Measurements from ENCODE around the gene HOXC9.
"Not testable (repeated sequence)": the region's sequence is repeated elsewhere in the genome, so short reads cannot be mapped to it uniquely, and the experiment has no call there.

Gene HOXC9

GRCh38 chr12:54037360-54038283, 37.7 kb downstream of the HOXC9 start:
- DNase-seq (ENCODE audit: low read depth in 2 of 2, low spot score in 1 of 2) = no peak

GRCh38 chr12:54038284-54038870, 38.4 kb downstream of the HOXC9 start:
- no peak for DNase-seq (ENCODE audit: low read depth in 2 of 2, low spot score in 1 of 2)

GRCh38 chr12:54038871-54039414, 39.0 kb downstream of the HOXC9 start:
- no peak for DNase-seq (ENCODE audit: low read depth in 2 of 2, low spot score in 1 of 2)

GRCh38 chr12:54039417-54040147, 39.6 kb downstream of the HOXC9 start:
- DNase-seq (ENCODE audit: low read depth in 2 of 2, low spot score in 1 of 2) = no peak

- DNase-seq (ENCODE audit: low read depth in 2 of 2, low spot score in 1 of 2) = no peak
These were observed 40.2 kb downstream of the HOXC9 start for GRCh38 chr12:54040148-54040494.

- no peak for DNase-seq (ENCODE audit: low read depth in 2 of 2, low spot score in 1 of 2)
These were observed 40.7 kb downstream of the HOXC9 start for GRCh38 chr12:54040648-54041047.

GRCh38 chr12:54041097-54041690, 41.2 kb downstream of the HOXC9 start:
- no peak for DNase-seq (ENCODE audit: low read depth in 2 of 2, low spot score in 1 of 2)

GRCh38 chr12:54042033-54042432, 42.1 kb downstream of the HOXC9 start:
- not testable (repeated sequence) for DNase-seq (ENCODE audit: low read depth in 2 of 2, low spot score in 1 of 2)

GRCh38 chr12:54042970-54043853, 43.3 kb downstream of the HOXC9 start:
- no peak for DNase-seq (ENCODE audit: low read depth in 2 of 2, low spot score in 1 of 2)

- no peak for DNase-seq (ENCODE audit: low read depth in 2 of 2, low spot score in 1 of 2)
These were observed 44.6 kb downstream of the HOXC9 start for GRCh38 chr12:54044425-54045103.

GRCh38 chr12:54045401-54045800, 45.4 kb downstream of the HOXC9 start:
- no peak for DNase-seq (ENCODE audit: low read depth in 2 of 2, low spot score in 1 of 2)

GRCh38 chr12:54045868-54046521, 46.0 kb downstream of the HOXC9 start:
- DNase-seq (ENCODE audit: low read depth in 2 of 2, low spot score in 1 of 2) = no peak

- no peak for DNase-seq (ENCODE audit: low read depth in 2 of 2, low spot score in 1 of 2)
These were observed 46.8 kb downstream of the HOXC9 start for GRCh38 chr12:54046809-54047159.

GRCh38 chr12:54047160-54047963, 47.4 kb downstream of the HOXC9 start:
- DNase-seq (ENCODE audit: low read depth in 2 of 2, low spot score in 1 of 2) = no peak

- no peak for DNase-seq (ENCODE audit: low read depth in 2 of 2, low spot score in 1 of 2)
These were observed 48.0 kb downstream of the HOXC9 start for GRCh38 chr12:54047964-54048303.

GRCh38 chr12:54048406-54049093, 48.6 kb downstream of the HOXC9 start:
- DNase-seq (ENCODE audit: low read depth in 2 of 2, low spot score in 1 of 2) = no peak

- no peak for DNase-seq (ENCODE audit: low read depth in 2 of 2, low spot score in 1 of 2)
These were observed 49.1 kb downstream of the HOXC9 start for GRCh38 chr12:54049108-54049507.

- DNase-seq (ENCODE audit: low read depth in 2 of 2, low spot score in 1 of 2) = no peak
These were observed 50.5 kb downstream of the HOXC9 start for GRCh38 chr12:54050482-54050810.
